DMS53 treated with DMSO at 0.1 percent for 48 hours (cell line): ENCODE results near the gene NCOR1.
"Not testable (repeated sequence)": the region's sequence is repeated elsewhere in the genome, so short reads cannot be mapped to it uniquely, and the experiment has no call there.

Source experiments
- DNase-seq: peaks from one replicate; lab custom pipeline; 2025; ENCODE audit not compliant: unreplicated experiment; lab: John Stamatoyannopoulos, UW

Gene NCOR1

DNA sequence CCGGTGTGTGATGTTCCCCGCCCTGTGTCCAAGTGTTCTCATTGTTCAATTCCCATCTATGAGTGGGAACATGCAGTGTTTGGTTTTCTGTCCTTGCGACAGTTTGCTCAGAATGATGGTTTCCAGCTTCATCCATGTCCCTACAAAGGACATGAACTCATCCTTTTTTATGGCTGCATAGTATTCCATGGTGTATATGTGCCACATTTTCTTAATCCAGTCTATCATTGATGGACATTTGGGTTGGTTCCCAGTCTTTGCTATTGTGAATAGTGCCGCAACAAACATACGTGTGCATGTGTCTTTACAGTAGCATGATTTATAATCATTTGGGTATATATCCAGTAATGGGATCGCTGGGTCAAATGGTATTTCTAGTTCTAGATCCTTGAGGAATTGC, 63.0 kb downstream of the NCOR1 start:
- not testable (repeated sequence) for DNase-seq

DNA sequence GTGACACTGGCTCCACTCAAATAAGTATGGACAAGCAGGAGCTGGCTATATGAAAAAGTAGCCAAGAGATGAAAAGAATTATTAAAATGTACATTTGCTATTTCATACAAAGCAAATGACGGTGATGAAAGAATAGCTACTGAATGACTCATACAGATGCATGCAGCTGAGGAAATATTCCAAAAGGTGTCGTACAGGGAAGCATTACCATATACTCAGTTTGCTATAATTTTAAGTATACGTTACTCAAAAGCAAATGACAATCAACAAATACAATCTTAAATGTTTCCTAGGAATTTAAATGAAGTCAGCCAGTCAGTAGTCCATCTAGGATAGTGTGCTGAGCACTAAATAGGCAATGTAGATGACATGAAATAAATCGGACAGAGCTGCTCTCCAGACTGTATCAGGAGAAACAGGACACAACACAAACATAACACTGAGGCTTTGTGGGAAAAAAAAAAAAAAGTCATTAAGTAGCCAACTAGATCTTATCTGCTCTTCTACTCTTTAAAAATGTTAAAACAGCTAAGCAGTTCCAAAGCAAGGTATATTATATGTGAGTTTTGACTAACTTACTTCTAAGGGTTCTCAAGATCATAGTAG, 65.0 kb downstream of the NCOR1 start:
- peak; percentile 28 for DNase-seq

DNA sequence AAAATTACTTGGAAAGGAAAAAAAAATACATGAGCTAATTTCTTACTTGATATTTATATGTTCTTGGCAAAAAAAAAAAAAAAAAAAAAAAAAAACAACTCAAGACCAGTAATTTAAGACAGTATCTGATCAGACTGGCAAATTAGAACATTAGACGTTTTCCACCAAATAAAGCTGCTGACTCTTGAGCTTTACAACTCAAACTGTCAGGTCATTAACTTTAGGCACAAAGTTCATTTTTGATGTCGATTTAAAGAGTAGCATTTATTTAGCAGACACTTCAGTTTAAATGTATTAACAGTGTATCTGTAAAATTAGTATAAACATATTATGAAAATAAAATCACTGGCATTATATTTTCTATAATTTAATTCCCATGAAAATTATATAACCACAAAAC, 66.7 kb downstream of the NCOR1 start:
- DNase-seq = no peak

DNA sequence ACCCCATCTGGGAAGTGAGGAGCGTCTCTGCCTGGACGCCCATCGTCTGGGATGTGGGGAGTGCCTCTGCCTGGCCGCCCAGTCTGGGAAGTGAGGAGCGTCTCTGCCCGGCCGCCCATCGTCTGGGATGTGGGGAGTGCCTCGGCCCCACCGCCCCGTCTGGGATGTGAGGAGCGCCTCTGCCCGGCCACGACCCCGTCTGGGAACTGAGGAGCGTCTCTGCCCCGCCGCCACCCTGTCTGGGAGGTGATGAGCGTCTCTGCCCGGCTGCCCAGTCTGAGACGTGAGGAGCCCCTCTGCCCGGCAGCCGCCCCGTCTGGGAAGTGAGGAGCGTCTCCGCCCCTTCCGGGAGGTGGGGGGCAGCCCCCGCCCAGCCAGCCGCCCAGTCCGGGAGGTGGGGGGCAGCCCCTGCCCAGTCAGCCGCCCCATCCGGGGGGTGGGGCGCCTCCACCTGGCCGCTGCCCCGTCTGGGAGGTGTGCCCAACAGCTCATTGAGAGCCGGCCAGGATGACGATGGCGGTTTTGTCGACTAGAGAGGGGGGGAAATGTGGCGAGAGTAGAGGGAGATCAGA, 69.9 kb downstream of the NCOR1 start:
- not testable (repeated sequence) for DNase-seq

DNA sequence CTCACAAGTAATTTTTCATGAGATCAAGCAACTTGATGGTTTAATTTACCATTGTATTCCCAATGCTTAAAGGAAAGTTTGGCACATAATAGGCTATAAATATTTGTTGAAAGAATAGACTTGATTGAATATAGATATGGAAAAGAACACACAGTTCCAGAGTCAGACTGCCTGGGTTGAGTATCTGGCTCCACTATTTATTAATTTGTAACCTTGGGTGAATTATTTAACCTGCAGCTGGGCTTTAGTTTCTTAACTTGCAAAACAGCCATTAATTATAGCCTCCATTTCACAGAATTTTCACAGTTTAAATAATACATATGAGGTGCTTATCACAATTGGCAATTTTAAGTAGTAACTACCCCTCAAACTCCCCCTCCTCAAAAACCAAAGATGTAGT, 73.6 kb downstream of the NCOR1 start:
- DNase-seq = no peak

DNA sequence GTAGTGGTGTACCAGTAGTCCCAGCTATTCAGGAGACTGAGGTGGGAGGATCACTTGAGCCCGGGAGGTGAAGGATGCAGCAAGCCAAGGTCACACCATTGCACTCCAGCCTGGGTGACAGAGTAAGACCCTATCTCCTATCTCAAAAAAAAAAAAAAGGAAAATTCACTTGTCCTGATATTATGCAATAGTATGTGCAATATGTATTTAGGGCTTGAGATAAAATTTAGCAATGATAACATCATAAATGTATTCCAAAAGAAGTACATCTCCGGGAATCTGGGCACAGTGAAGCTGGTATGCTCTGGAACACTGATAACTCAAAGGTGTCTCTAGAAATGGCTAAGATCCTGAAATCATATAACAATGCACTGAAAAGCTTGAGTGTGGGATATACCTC, 74.5 kb downstream of the NCOR1 start:
- DNase-seq = no peak

DNA sequence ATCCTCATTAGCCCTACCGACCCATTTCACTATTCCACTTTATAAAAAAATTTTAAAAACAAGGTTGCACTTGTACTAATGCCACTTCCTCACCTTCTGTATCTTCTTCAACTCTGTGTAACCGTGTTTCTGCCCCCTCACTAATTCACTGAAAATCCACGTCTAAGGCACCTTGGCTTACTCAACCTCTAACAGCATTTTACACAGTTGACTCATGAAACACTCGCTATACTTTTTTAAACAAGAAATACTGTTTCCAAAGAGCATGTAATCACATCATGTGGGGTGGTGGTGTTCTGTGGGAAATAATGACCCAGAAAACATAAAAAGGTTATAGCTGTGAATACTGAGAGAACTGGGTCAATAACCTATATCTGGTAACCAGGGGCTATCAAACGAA, 79.9 kb downstream of the NCOR1 start:
- no peak for DNase-seq

DNA sequence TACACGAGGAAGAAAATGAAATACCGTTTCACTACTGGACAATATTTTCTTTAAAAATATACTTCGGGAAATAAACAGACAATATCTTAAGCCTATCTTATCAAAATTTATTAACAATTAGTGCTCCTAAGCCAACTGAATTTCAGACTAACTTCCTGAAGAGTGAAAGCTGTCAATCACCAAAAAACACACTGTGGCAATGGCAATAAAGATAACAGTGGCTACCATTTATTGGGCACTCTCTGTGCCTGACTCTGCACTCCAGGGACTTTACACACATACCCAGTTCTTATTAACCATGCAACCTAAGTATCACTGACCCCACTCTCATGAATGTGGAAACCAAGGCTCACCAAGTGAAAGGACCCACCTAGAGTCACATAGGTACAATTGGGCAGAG, 83.7 kb downstream of the NCOR1 start:
- no peak for DNase-seq

DNA sequence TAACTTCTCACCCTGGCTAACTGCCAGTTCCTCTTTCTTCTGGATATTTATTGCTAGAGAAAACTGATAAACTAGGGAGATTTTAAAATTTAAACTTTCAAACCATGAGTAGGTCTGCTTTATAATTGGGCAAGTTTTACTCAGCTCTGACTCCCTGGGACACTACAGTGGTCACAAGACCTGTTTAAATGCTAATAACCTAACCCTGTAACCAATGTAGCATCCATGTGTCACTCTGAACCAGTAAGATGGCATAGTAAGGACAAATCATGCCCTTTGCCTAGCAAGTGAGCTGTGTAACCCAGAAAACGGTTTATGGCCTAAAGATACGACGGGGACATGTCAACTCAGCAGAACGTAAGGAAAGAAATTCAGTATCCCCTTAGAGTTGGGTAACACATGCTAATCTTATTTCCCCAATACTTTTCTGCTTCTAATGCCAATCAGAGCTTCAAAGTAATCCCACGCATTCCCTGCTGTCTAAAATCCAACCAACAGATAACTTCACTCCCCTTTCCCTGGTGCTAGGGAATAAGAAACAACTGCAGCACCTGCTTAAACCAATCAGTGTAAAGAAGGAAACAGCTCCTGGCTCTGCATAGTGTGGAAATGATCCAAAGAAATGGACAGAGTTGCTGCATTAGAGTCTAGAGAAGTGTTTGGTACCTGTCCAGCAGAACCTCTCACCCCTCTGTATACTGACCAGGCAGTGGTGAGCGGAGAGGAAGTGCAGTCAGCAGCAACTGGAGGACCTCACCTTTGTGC, 85.7 kb downstream of the NCOR1 start:
- no peak for DNase-seq

DNA sequence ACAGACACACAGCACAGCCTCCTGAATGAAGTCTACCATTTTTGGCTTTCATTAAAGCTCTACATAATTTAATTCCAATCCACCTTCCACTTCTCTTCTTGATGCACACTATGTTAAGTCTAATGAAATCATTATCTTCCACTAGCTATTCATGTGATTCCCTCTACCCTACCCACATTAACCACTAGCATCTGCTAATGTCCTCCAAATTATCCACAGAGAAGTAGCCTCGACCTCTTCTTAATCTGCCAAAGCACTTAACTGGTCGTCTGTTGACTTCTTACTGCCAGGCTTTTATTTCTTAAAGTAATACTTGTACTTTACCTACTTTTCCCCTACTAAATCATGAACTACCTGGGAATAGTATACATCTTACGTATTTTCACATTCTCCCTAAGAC, 91.8 kb downstream of the NCOR1 start:
- DNase-seq = no peak

DNA sequence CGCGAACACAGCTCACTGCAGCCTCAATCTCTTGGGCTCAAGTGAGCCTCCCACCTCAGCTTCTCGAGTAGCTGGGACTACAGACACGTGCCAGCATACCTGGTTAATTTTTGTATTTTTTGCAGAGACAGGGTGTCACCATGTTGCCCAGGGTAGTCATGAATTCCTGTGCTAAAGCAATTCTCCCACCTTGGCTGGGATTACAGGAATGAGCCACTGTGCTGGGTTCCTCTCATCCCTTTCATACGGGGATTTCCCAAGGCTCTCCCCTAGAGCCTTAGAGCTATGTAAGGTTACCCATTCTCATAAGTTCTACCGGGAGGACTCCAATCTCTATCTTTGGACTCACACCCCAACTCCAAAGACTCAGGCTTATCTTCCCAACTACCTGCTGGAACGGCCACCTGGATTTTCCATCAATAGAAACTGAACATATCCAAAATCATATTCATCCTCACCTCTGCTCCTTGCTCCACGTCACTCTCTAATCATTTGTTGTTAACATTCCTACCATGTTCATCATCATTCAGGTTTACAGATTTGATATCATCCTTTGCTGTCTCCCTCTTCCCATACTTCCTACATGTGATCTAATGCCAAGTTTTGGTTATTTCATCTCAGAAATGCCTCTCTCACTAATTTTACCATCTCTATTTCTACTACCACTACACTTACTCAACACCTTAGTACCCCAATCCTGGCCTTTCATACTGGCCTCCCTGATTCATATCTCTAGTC, 92.5 kb downstream of the NCOR1 start:
- DNase-seq = no peak

DNA sequence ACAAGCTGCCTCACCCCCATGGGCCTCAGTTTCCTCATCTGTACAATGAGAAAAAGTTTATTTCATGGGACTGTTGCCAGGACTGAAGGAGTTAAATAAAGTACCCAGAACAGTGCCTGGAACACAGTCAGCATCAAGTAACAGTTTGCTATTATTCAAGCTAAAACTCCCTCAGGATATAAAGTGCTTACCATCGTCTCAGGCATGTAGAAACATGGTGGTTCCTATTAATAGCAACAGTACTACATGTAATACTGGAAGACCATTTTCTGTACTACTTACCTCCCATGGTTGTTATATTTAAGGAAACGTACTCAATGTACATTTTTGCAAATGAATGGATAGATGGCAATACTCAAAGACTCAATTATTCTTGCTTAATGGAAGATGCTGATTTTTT, 93.4 kb downstream of the NCOR1 start:
- DNase-seq = no peak

DNA sequence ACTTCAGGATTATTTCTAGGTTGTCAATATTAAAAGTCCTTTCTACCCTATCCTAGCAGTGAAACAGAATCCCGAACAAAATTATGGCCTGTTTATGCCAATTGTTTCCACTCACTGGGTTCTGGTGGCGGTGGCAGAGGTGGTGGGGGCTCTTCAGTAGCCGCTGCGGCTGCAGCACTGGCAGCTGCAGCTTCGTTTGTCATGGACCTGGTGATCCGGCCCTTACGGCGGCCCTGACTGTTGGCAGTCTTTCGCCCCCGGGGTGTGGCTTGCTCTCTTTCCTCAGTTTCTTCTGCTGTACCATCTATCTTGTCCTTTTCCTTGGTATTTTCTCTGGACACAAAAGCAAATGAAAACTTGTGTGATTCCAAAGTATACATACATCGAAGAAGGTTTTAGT, 94.4 kb downstream of the NCOR1 start:
- no peak for DNase-seq

DNA sequence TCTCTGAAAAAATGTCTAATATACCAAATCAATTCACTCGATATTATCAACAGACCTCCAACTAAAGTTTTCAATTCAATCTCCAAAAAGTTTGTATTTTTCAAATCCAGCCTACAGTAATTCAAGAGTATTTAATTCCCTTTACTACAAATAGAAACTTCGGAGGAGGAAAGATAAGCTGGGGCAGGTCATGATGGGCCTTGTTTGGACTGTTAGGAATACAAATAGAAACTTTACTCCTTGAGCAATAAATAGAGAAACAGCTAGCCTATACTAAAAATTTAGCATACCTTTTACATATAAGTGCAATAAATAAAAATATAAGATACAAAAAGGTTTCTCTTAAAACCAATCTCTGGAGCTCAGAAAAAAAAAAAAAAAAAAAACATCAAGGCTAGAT, 98.2 kb downstream of the NCOR1 start:
- no peak for DNase-seq

DNA sequence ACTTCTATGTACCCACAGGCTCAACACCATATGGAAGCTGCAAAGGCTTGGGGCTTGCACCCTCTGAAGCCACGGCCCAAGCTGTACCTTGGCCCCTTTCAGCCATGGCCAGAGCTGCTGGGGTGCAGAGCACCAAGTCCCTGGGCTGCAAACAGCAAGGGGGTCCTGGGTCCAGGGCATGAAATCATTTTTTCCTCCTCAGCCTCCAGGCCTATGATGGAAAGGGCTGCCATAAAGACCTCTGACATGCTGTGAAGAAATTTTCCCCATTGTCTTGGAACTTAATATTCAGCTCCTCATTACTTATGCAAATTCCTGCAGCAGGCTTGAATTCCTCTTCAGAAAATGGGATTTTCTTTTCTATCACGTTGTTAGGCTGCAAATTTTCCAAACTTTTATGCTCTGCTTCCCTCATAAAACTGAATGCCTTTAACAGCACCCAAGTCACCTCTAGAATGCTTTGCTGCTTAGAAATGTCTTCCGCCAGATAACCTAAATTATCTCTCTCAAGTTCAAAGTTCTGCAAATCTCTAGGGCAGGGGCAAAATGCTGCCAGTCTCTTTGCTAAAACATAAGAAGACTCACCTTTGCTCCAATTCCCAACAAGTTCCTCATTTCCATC, 100.1 kb downstream of the NCOR1 start:
- DNase-seq = not testable (repeated sequence)

DNA sequence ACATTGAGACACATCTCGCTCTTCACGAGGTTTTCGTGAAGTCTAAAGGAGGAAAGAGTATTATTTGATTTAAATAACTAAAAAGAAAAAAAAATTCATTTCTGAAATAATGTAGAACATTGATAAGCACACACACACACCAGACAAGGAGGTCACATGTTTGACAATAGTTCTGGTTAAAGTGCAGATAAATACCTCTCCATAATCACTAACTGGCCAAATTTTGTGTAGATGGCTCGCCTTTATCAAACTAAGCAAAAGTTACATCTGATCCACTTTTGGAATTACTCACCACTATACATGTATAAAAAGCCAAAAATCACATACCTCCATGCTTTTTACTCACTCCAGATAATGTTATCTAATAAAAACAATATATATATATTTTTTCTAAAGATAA, 106.5 kb downstream of the NCOR1 start:
- DNase-seq = no peak

DNA sequence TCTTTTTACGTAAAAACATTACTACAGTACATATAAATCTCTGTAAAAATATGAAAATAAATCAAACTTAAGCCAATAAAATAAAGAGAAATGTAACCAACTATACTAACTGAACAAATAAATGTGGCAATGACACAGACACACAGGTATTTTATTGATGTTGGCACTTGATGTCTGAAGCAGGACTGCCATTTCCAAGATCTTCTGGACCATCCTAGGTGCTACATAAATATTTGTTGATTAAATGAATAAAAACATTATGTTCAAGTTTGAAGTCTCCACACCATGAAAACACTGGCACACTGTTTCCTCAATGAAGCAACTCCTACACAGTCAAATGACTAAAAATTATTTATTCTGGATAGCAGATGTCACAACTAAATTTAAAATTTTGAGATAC, 106.9 kb downstream of the NCOR1 start:
- DNase-seq = no peak

DNA sequence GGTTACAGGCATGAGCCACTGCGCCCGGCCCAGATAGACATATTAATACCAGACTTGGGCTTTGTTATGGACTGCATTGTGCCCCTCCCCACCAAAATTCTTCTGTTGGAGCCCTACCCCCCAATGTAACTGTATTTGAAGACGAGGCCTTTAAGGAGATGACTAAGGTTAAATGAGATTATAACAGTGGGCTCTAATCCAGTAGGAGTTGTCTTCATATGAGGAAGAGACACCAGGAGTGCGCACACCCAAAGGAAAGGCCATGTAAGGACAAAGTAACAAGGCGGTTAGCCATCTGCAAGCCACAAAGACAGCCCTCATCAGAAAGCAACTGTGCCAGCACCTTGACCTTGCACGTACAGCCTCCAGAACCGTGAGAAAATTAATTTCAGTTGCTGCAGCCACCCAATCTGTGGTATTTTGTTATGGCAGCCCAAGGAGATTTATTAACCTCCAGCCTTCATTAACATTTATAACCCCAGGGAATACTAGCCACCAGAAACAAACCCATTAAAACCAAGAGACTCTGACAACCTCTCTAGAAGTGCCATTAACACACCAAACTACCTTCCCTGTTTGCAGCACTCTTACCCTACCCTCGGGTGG, 108.1 kb downstream of the NCOR1 start:
- DNase-seq = no peak

DNA sequence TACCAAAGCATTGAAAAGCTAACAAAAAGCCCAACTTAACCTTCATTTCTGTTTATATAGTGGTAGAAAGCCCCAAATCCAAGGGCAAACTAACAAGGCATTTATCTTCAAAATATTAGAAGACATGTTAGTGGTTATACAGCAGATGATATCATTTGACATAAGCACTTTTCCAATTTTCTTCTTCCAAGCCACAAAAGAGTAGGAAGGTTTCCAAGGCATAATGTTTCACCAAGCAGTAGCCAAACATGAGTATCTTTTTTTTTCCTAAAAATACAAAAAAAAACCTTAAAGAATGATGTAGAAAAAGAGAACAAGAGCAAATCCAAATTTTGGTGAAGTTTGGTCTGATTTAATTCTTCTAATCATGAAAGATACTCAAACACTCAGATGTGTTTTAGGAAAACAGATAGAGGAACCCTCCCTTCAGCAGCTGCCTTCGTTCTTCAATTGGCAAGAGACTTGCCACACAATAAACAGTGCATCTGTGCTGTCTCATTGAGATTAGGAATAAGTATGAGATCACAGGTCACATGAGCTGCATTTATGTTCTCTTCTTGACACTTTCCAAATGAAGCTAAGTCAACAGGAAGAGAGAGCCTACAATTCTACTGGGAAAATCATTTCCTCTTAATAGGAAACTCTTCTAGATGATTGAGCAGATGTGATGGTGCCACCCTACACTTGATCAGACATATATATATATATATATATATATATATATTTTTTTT, 109.0 kb downstream of the NCOR1 start:
- peak; percentile 75 for DNase-seq

DNA sequence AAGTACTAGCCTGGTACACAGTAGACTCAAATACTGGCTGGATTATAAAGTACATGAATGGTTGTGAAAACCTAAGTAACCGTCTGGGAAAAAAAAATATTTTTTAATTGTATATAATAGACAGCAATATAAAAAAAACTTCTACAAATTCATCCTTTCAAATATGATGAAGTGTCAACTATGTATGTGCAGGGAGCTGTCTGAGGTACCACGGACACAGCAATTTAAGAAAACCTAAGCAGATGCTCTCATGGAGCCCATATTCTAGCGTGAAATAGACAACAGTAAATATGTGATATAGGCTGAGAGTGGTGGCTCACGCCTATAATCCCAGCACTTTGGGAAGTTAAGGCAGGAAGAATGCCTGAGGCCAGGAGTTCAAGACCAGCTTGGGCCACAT, 111.1 kb downstream of the NCOR1 start:
- DNase-seq = no peak
